GM12878 (cell line): ENCODE data around the gene KRTAP4-7. TPM values are rescaled to one million over a fixed set of nuclear protein-coding genes. Genes with fewer than 3 reads are reported as not detected.
"Not testable (repeated sequence)": the region's sequence is repeated elsewhere in the genome, so short reads cannot be mapped to it uniquely, and the experiment has no call there.

Experiments
- ATAC-seq: fragments of 200-7000 bp; cut with Tn5 transposase; 3 replicates; pipeline ENCODE4 v1.9.1; 2020; ENCODE audit warnings: mild to moderate bottlenecking, moderate library complexity
- BruUV-seq: library from RNA; stranded (reverse); fragments of 400-500 nt; replicated peaks from 2 replicates; lab custom pipeline; 2021; lab: Mats Ljungman, UMichigan
- CTCF ChIA-PET: fragments of 300-600 bp; sonication (Branson Sonifier 250); formaldehyde crosslinking; extraction: SDS; loops from one replicate; lab custom pipeline; 2021; ENCODE audit warnings: inconsistent platforms; lab: Yijun Ruan, JAX
- POLR2A ChIA-PET: fragments of 350-600 bp; formaldehyde crosslinking; extraction: SDS; loops from one replicate; lab custom pipeline; 2021; ENCODE audit warnings: inconsistent platforms; lab: Charles Lee
- RAD21 ChIA-PET: fragments of 300-600 bp; sonication (Branson Sonifier 250); formaldehyde crosslinking; loops from one replicate; lab custom pipeline; 2023; ENCODE audit warnings: antibody characterized with exemption; ENCODE audit not compliant: unreplicated experiment; lab: Charles Lee
- SMC1A ChIA-PET: fragments of 300-600 bp; sonication (Branson Sonifier 250); formaldehyde crosslinking; loops from one replicate; lab custom pipeline; 2023; ENCODE audit not compliant: unreplicated experiment, uncharacterized antibody; lab: Charles Lee
- DNase-seq: peaks from one replicate; pipeline ENCODE4 v3.0.0-alpha.2; 2011; ENCODE audit warnings: low read depth, low spot score
- FAIRE-seq: peaks from 3 replicates; lab custom pipeline; 2011; peaks lifted over from hg19 to GRCh38; lab: Jason Lieb, UNC
- H2AFZ ChIP-seq: 2 replicates; pipeline ENCODE4 v1.6.0; 2011; ENCODE audit warnings: low read depth, low read length, control low read depth; ENCODE audit not compliant: control insufficient read depth
- H3K27ac ChIP-seq: 2 replicates; pipeline ENCODE4 v1.5.1; 2011; ENCODE audit warnings: control low read depth; ENCODE audit not compliant: control insufficient read depth, insufficient read depth
- H3K27me3 ChIP-seq, 2 experiments: replicated peaks in 1 of 2; 2 replicates each; pipeline versions ENCODE4 v1.6.0 to v1.6.1; 2011; ENCODE audit warnings: low read length in 1 of 2; ENCODE audit not compliant: control insufficient read depth in 2 of 2, insufficient read depth in 2 of 2
- H3K36me3 ChIP-seq, 2 experiments: 2 replicates each; pipeline ENCODE4 v1.5.1; 2011; ENCODE audit warnings: low read length in 1 of 2; ENCODE audit not compliant: control insufficient read depth in 2 of 2, insufficient read depth in 2 of 2
- H3K4me1 ChIP-seq: 2 replicates; pipeline ENCODE4 v1.6.1; 2011; ENCODE audit warnings: mild to moderate bottlenecking, low read length, moderate library complexity, mixed read lengths; ENCODE audit not compliant: control insufficient read depth, insufficient read depth
- H3K4me2 ChIP-seq: 2 replicates; pipeline ENCODE4 v1.6.0; 2011; ENCODE audit warnings: control low read depth; ENCODE audit not compliant: control insufficient read depth, insufficient read depth
- H3K4me3 ChIP-seq: fragments of 200-600 bp; sonication (generic); 2 replicates; pipeline ENCODE4 v1.5.1; 2016
- H3K79me2 ChIP-seq: 2 replicates; pipeline ENCODE4 v1.6.0; 2011; ENCODE audit warnings: low read length; ENCODE audit not compliant: control insufficient read depth, insufficient read depth
- H3K9ac ChIP-seq: 2 replicates; pipeline ENCODE4 v1.8.0; 2011; ENCODE audit warnings: low read length, control low read depth, mixed read lengths; ENCODE audit not compliant: control insufficient read depth, insufficient read depth
- H3K9me3 ChIP-seq: replicated peaks from 3 replicates; pipeline ENCODE4 v1.5.1; 2011; ENCODE audit warnings: mild to moderate bottlenecking, low read length; ENCODE audit not compliant: control insufficient read depth, insufficient read depth
- H4K20me1 ChIP-seq: 2 replicates; pipeline ENCODE4 v1.6.0; 2011; ENCODE audit not compliant: control insufficient read depth, insufficient read depth
- CBX3 ChIP-seq: fragments of 200-600 bp; sonication (generic); IDR thresholded peaks from 2 replicates; pipeline ENCODE4 v1.6.1; 2016; ENCODE audit warnings: low read depth, borderline replicate concordance
- CHD4 ChIP-seq: fragments of 200-600 bp; sonication (generic); IDR thresholded peaks from 2 replicates; pipeline ENCODE4 v1.6.1; 2016; ENCODE audit warnings: mild to moderate bottlenecking
- GATAD2B ChIP-seq: fragments of 450-650 bp; conservative IDR thresholded peaks from 2 replicates; pipeline ENCODE4 v1.6.1; 2017; ENCODE audit warnings: low read depth, mild to moderate bottlenecking, moderate library complexity
- NFXL1 ChIP-seq: fragments of 450-650 bp; IDR thresholded peaks from 2 replicates; pipeline ENCODE4 v1.6.1; 2017; ENCODE audit warnings: antibody characterized with exemption, mild to moderate bottlenecking, borderline replicate concordance
- RAD21 ChIP-seq: IDR thresholded peaks from 2 replicates; pipeline ENCODE4 v1.6.1; 2011; ENCODE audit warnings: mild to moderate bottlenecking, low read depth, low read length, moderate library complexity; ENCODE audit not compliant: insufficient read depth
- SIN3A ChIP-seq: IDR thresholded peaks from 2 replicates; pipeline ENCODE4 v1.6.1; 2012; ENCODE audit warnings: low read depth, low read length, improper control_type of control experiment
- SMAD1 ChIP-seq: fragments of 450-650 bp; IDR thresholded peaks from 2 replicates; pipeline ENCODE4 v1.6.1; 2018; ENCODE audit warnings: mild to moderate bottlenecking, low read depth; ENCODE audit not compliant: partially characterized antibody
- SPI1 ChIP-seq: IDR thresholded peaks from 2 replicates; pipeline ENCODE4 v1.6.1; 2011; ENCODE audit warnings: low read depth, mild to moderate bottlenecking, low read length, moderate library complexity, borderline replicate concordance; ENCODE audit not compliant: insufficient read depth
- WGBS: methylation state at CpG from one replicate; pipeline ENCODE4 v1.1.6; 2016; ENCODE audit warnings: low lambda C conversion rate; ENCODE audit not compliant: insufficient replicate concordance, insufficient coverage; ENCODE audit errors: missing lambda C conversion rate; 5-methylcytosine and 5-hydroxymethylcytosine counted together
- in situ Hi-C: fragments of 300-500 bp; cut with MboI; formaldehyde crosslinking; loops from 9 replicates; pipeline ENCODE4 v1.14.3; 2018; ENCODE audit warnings: mixed read lengths
- intact Hi-C: fragments of 100-400 bp; cut with micrococcal nuclease; formaldehyde crosslinking; loops from one replicate; pipeline ENCODE4 v1.14.2; 2022; ENCODE audit not compliant: unreplicated experiment
- polyA plus RNA-seq, 11 experiments: library from polyadenylated mRNA; depleted of rRNA in 4 of 11; unstranded in 6 of 11; stranded (reverse) in 5 of 11; fragments of >200 nt; fragmentation: Nextera tagmentation in 4 of 11; fragmentation: Illumina TruSeq in 1 of 11; extraction: Ambion mirVana in 4 of 11; extraction: Trizol in 1 of 11; gene quantifications; 1 replicate in 1 of 11; 2 replicates in 10 of 11; pipeline versions ENCODE4 v1.2.1 to v1.2.3, GENCODE V29; 2011 to 2016; ENCODE audit warnings: inconsistent platforms in 2 of 11, missing spikeins in 2 of 11, low read depth in 1 of 11
- total RNA-seq, 4 experiments: library from RNA; depleted of rRNA in 3 of 4; stranded (reverse); fragments of >200 nt in 3 of 4; fragmentation: Illumina TruSeq in 1 of 4; extraction: Trizol in 1 of 4; gene quantifications; 2 replicates each; pipeline versions ENCODE4 v1.2.1 to v1.2.3, GENCODE V29; 2013 to 2021

Gene KRTAP4-7
- total and polyA plus RNA-seq, 10 of the 15 experiments (the other 5 are each of a cell fraction or from before 2014, with no cell fraction given) = not detected

- SMC1A ChIA-PET, H3K4me3 ChIP-seq, ATAC-seq, POLR2A ChIA-PET, H3K27me3 ChIP-seq, BruUV-seq, RAD21 ChIA-PET, H4K20me1 ChIP-seq, intact Hi-C loops, DNase-seq, in situ Hi-C loops, H3K9me3 ChIP-seq, H3K4me2 ChIP-seq, H3K79me2 ChIP-seq, H3K27ac ChIP-seq, H3K36me3 ChIP-seq, H3K4me1 ChIP-seq, H3K9ac ChIP-seq, FAIRE-seq, CTCF ChIA-PET, H2AFZ ChIP-seq: not testable (repeated sequence)
- 4% methylated on average over 11 of the region's 11 CpGs for WGBS
Measured at GRCh38 chr17:41119696-41120690, 36.0 kb downstream of the KRTAP4-7 start.

- ATAC-seq (no peak), DNase-seq (no peak), FAIRE-seq (no peak)
- Histone ChIP-seq H3K27ac (no peak overlapping the region), H3K9ac (no peak overlapping the region), H2AFZ (no peak overlapping the region), H4K20me1 (no peaks in the 10 kb centered on the region), H3K79me2 (no peaks in the 10 kb centered on the region), H3K4me2 (no peak overlapping the region), H3K9me3 (no peaks in the 10 kb centered on the region), H3K4me3 (no peak overlapping the region), H3K4me1 (no peaks in the 10 kb centered on the region), H3K27me3 (no peaks in the 10 kb centered on the region), H3K36me3 (no peaks in the 10 kb centered on the region)
- intact Hi-C loops = no loop called here
- 0% methylated on average over 2 of the region's 2 CpGs for WGBS
- CTCF ChIA-PET = no interaction called here
- SMC1A ChIA-PET = no interaction called here
- BruUV-seq = no TSS peak
- in situ Hi-C loops = no loop called here
- POLR2A ChIA-PET = no interaction called here
- RAD21 ChIA-PET = no interaction called here
- TF ChIP-seq SPI1 (no peak), RAD21 (no peak), SIN3A (no peak), SMAD1 (no peak), GATAD2B (no peak), CHD4 (no peak), CBX3 (no peak), NFXL1 (no peak)
Measured at GRCh38 chr17:41121742-41122141, 37.8 kb downstream of the KRTAP4-7 start.

DNA sequence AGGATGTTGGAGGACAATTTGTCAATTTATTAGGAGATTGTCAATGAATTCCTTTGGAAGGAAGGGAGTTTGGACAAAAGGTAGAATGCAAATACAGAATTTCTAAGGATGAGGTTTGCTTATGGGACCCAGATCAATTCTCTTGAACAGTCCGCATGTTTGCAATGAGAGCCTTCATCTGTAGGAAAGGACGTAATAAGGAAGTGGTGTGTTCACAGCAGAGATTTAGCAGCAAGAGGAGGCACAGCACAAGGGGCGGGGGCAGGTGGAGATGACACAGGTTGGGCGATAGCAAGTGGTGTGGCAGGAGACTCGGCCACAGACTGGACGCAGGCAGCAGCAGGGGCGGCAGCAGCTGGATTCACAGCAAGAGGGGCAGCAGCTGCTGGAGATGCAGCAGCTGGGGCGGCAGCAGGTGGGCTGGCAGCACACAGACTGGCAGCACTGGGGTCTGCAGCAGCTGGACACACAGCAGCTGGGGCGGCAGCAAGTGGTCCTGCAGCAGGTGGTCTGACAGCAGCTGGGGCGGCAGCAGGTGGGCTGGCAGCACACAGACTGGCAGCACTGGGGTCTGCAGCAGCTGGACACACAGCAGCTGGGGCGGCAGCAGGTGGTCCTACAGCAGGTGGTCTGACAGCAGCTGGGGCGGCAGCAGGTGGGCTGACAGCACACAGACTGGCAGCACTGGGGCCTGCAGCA, 39.5 kb downstream of the KRTAP4-7 start:
- WGBS = 25% methylated on average over 12 of the region's 12 CpGs
- H3K4me2 ChIP-seq, intact Hi-C loops, POLR2A ChIA-PET, SMC1A ChIA-PET, ATAC-seq, in situ Hi-C loops, H3K9me3 ChIP-seq, BruUV-seq, RAD21 ChIA-PET, H3K79me2 ChIP-seq, H3K4me1 ChIP-seq, H2AFZ ChIP-seq, H3K9ac ChIP-seq, DNase-seq, H3K4me3 ChIP-seq, H3K27me3 ChIP-seq, H4K20me1 ChIP-seq, H3K36me3 ChIP-seq, H3K27ac ChIP-seq, FAIRE-seq: not testable (repeated sequence)
- CTCF ChIA-PET = interaction anchor here (0.5 kb wide), 1 partner anchor 432 kb away, joined by 3 read pairs; no protein-coding TSS in a partner anchor
